Parathyroid adenoma (tissue), 2 donors: ENCODE results near the gene SHANK3.

Source experiments
- H2AFZ ChIP-seq: fragments of 300-600 bp; sonication (generic); one replicate; pipeline ENCODE4 v1.7.0; 2017; ENCODE audit warnings: antibody characterized with exemption, mild to moderate bottlenecking
- H3K27ac ChIP-seq: fragments of 300-600 bp; sonication (generic); one replicate; pipeline ENCODE4 v1.7.0; 2017
- H3K27me3 ChIP-seq: fragments of 300-600 bp; sonication (generic); one replicate; pipeline ENCODE4 v1.7.0; 2017; ENCODE audit warnings: low read length; ENCODE audit not compliant: control insufficient read depth, insufficient read depth
- H3K36me3 ChIP-seq: fragments of 300-600 bp; sonication (generic); one replicate; pipeline ENCODE4 v1.7.0; 2017; ENCODE audit warnings: low read length; ENCODE audit not compliant: control insufficient read depth, insufficient read depth
- H3K4me1 ChIP-seq: fragments of 300-600 bp; sonication (generic); one replicate; pipeline ENCODE4 v1.7.0; 2017; ENCODE audit warnings: control low read depth
- H3K4me2 ChIP-seq: fragments of 300-600 bp; sonication (generic); one replicate; pipeline ENCODE4 v1.7.0; 2017; ENCODE audit warnings: low read length
- H3K4me3 ChIP-seq: fragments of 300-600 bp; sonication (generic); one replicate; pipeline ENCODE4 v1.7.0; 2017; ENCODE audit warnings: low read depth, low read length
- H3K79me2 ChIP-seq: fragments of 300-600 bp; sonication (generic); one replicate; pipeline ENCODE4 v1.7.0; 2017; ENCODE audit warnings: control low read depth
- H3K9ac ChIP-seq: fragments of 300-600 bp; sonication (generic); one replicate; pipeline ENCODE4 v1.7.0; 2017; ENCODE audit warnings: mild to moderate bottlenecking
- H3K9me3 ChIP-seq: fragments of 300-600 bp; sonication (generic); one replicate; pipeline ENCODE4 v1.7.0; 2017; ENCODE audit warnings: low read length; ENCODE audit not compliant: control insufficient read depth
- TF ChIP-seq, protein P1 (sequence below): fragments of 300-600 bp; sonication (generic); IDR thresholded peaks from one replicate; pipeline ENCODE4 v1.7.0; 2017; ENCODE audit warnings: antibody characterized with exemption, mild to moderate bottlenecking
- donor health status: primary hyperparathyroidism.

SHANK3 gene

DNA sequence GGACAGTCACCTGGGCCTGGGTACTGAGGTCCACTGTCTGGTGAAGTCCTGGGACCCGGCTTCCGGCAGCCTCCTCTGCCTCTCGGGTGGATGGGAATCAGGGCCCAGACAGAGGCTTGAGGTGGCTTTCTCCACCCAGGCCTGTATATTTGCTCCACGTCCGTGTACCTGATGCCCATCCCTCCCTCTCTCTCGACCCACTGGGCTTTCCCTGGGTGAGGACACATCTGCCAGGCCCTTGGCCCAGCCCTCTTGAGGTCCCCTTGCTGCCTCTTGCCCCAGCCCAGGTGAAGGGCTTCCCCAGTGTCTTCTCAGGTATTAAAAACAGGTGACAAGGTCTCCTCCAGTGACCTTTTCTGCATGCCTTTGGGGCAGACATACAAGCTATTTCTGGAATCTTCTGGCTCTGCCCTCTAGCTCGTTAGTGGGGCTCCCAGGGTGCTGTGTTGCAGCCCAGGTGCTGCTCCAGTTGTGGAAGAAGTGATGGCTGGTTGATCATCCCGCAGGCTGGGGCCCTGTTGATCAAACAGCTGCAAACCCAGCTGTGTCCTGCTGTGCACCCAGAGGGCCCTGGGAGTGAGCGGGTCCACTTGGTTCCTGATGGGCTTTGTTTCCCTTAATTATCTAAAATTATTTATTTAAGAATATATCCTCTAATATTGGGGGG lies 39.9 kb downstream of the SHANK3 start:
- Histone ChIP-seq H3K79me2 (no peaks in the 10 kb centered on the region), H3K27ac (no peak overlapping the region), H3K36me3 (no peaks in the 10 kb centered on the region), H3K9me3 (no peaks in the 10 kb centered on the region), H3K27me3 (no peaks in the 10 kb centered on the region), H3K4me2 (no peak overlapping the region), H3K4me3 (no peak overlapping the region), H3K4me1 (no peaks in the 10 kb centered on the region), H3K9ac (no peak overlapping the region), H2AFZ (no peak overlapping the region)
- TF ChIP-seq, protein P1, sequence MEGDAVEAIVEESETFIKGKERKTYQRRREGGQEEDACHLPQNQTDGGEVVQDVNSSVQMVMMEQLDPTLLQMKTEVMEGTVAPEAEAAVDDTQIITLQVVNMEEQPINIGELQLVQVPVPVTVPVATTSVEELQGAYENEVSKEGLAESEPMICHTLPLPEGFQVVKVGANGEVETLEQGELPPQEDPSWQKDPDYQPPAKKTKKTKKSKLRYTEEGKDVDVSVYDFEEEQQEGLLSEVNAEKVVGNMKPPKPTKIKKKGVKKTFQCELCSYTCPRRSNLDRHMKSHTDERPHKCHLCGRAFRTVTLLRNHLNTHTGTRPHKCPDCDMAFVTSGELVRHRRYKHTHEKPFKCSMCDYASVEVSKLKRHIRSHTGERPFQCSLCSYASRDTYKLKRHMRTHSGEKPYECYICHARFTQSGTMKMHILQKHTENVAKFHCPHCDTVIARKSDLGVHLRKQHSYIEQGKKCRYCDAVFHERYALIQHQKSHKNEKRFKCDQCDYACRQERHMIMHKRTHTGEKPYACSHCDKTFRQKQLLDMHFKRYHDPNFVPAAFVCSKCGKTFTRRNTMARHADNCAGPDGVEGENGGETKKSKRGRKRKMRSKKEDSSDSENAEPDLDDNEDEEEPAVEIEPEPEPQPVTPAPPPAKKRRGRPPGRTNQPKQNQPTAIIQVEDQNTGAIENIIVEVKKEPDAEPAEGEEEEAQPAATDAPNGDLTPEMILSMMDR: no peak

DNA sequence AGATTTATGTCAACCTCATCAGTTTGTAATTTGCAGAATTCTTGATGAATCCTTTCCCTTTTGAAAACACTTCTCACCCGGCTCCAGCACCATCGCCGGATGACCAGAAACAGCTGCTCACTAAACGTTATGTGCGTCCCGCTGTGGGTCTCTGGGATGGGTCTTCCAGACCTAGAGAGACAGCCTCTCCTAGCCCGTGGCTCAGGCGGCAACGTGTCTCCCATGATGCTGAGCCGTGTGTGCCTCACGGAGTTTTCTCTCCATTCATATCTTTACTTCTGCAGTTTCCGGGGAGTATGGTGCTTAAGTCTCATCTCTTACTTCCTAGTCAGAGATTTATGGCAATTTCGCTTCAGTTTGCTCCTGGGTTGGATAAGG lies 40.4 kb downstream of the SHANK3 start:
- H3K4me2 ChIP-seq: no peak overlapping the region
- TF ChIP-seq, protein P1: no peak
- no peaks in the 10 kb centered on the region for H3K36me3 ChIP-seq
- H3K27me3 ChIP-seq: no peaks in the 10 kb centered on the region
- H3K27ac ChIP-seq: no peak overlapping the region
- H2AFZ ChIP-seq: no peak overlapping the region
- H3K9me3 ChIP-seq: no peaks in the 10 kb centered on the region
- no peak overlapping the region for H3K9ac ChIP-seq
- H3K4me3 ChIP-seq: no peak overlapping the region
- H3K79me2 ChIP-seq: no peaks in the 10 kb centered on the region
- no peaks in the 10 kb centered on the region for H3K4me1 ChIP-seq

- Histone ChIP-seq H3K27ac (no peak overlapping the region), H3K27me3 (no peaks in the 10 kb centered on the region), H3K36me3 (no peaks in the 10 kb centered on the region), H2AFZ (no peak overlapping the region), H3K4me3 (no peak overlapping the region), H3K79me2 (no peaks in the 10 kb centered on the region), H3K9me3 (no peaks in the 10 kb centered on the region), H3K4me1 (no peaks in the 10 kb centered on the region), H3K9ac (no peak overlapping the region), H3K4me2 (no peak overlapping the region)
- TF ChIP-seq, protein P1: no peak
Observed at GRCh38 chr22:50713571-50714056, 41.0 kb downstream of the SHANK3 start.

DNA sequence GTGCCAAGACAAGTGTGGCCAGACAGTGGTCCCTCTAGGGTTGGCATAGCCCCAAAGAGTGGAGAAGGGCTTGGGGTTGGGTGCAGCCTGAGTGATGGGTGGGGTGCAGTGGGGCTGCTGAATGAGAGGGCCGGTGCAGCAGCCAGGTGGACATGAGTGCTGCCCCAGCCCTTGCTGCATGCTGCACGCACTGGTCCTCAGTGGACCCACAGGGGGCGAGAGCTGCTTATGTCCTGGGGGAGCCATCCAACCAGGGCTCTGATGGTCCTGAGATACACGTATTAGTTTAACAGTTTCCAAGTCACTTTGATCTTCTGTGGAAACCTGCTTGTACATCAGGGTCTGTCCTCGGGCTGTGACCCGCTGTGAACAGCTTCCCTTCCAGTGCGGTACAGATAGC lies 41.5 kb downstream of the SHANK3 start:
- H2AFZ ChIP-seq: no peak overlapping the region
- no peaks in the 10 kb centered on the region for H3K4me1 ChIP-seq
- TF ChIP-seq, protein P1: no peak
- no peaks in the 10 kb centered on the region for H3K36me3 ChIP-seq
- H3K9me3 ChIP-seq: no peaks in the 10 kb centered on the region
- no peak overlapping the region for H3K27ac ChIP-seq
- no peak overlapping the region for H3K4me2 ChIP-seq
- no peaks in the 10 kb centered on the region for H3K27me3 ChIP-seq
- no peaks in the 10 kb centered on the region for H3K79me2 ChIP-seq
- H3K9ac ChIP-seq: no peak overlapping the region
- no peak overlapping the region for H3K4me3 ChIP-seq

GRCh38 chr22:50714631-50715179 lies 42.1 kb downstream of the SHANK3 start:
- Histone ChIP-seq H3K27me3 (no peaks in the 10 kb centered on the region), H2AFZ (no peak overlapping the region), H3K4me3 (no peak overlapping the region), H3K4me1 (no peaks in the 10 kb centered on the region), H3K4me2 (no peak overlapping the region), H3K9me3 (no peaks in the 10 kb centered on the region), H3K9ac (no peak overlapping the region), H3K79me2 (no peaks in the 10 kb centered on the region), H3K36me3 (no peaks in the 10 kb centered on the region), H3K27ac (no peak overlapping the region)
- TF ChIP-seq, protein P1: no peak
